NCI-H2107 treated with DMSO at 0.1 percent for 48 hours (cell line): Measurements from ENCODE around the gene CHST15.
"Not testable (repeated sequence)": the region's sequence is repeated elsewhere in the genome, so short reads cannot be mapped to it uniquely, and the experiment has no call there.

Experiments
- DNase-seq: peaks from one replicate; lab custom pipeline; 2025; ENCODE audit not compliant: unreplicated experiment; lab: John Stamatoyannopoulos, UW

CHST15 gene

GRCh38 chr10:124047427-124048152 lies 45.8 kb downstream of the CHST15 start:
- DNase-seq, result no peak

- DNase-seq, result no peak
Observed at GRCh38 chr10:124045801-124046355, 47.5 kb downstream of the CHST15 start.

- DNase-seq, result no peak
Observed at GRCh38 chr10:124045276-124045675, 48.1 kb downstream of the CHST15 start.

GRCh38 chr10:124044143-124044862 lies 49.1 kb downstream of the CHST15 start:
- DNase-seq, result no peak

- no peak for DNase-seq
Observed at GRCh38 chr10:124043310-124044142, 49.9 kb downstream of the CHST15 start.

- DNase-seq, result no peak
Observed at GRCh38 chr10:124042656-124043309, 50.6 kb downstream of the CHST15 start.

- DNase-seq, result no peak
Observed at GRCh38 chr10:124041675-124042445, 51.5 kb downstream of the CHST15 start.

GRCh38 chr10:124040451-124041188 lies 52.8 kb downstream of the CHST15 start:
- DNase-seq, result no peak

- DNase-seq, result no peak
Observed at GRCh38 chr10:124039483-124040013, 53.9 kb downstream of the CHST15 start.

- DNase-seq, result no peak
Observed at GRCh38 chr10:124037784-124038183, 55.6 kb downstream of the CHST15 start.

- no peak for DNase-seq
Observed at GRCh38 chr10:124037286-124037685, 56.1 kb downstream of the CHST15 start.

GRCh38 chr10:124036746-124037145 lies 56.7 kb downstream of the CHST15 start:
- no peak for DNase-seq

GRCh38 chr10:124035928-124036558 lies 57.4 kb downstream of the CHST15 start:
- no peak for DNase-seq

GRCh38 chr10:124035306-124035927 lies 58.0 kb downstream of the CHST15 start:
- DNase-seq, result no peak

GRCh38 chr10:124034576-124035305 lies 58.7 kb downstream of the CHST15 start:
- DNase-seq, result not testable (repeated sequence)

- DNase-seq, result no peak
Observed at GRCh38 chr10:124033887-124034218, 59.5 kb downstream of the CHST15 start.

- no peak for DNase-seq
Observed at GRCh38 chr10:124032971-124033886, 60.2 kb downstream of the CHST15 start.
